ENCODE data around the gene C19orf81. TPM values are rescaled to one million over a fixed set of nuclear protein-coding genes. Genes with fewer than 3 reads are reported as not detected.

C19orf81 gene
- polyA plus RNA-seq, 2 donors, result 0.15 TPM; not detected in 1

DNA sequence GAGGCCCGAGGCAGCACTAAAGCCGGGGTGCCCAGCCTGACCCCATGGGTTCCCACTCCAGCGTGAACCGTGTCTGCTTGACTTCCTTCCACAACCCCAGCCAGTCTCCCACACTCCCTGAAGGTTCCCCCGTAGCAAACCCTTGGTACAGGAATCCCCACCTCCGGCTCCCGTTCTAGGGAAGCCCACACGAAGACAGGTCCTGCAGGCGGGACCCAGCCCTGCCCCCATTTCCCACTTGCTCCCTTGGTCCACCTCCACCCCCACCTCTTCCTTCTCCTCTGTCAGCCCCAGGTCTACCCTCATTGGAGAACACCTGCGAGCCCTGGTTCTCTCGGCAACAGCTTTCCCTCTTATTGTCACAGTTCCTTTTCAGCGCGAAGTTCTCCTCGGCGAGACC, 23.9 kb downstream of the C19orf81 start:
- Histone ChIP-seq H3K4me1 (ENCODE audit: control insufficient read depth in 2 of 2, insufficient read depth in 2 of 2, low read length in 1 of 2) (no peaks in the 10 kb centered on the region), H3K4me3 (ENCODE audit: low read depth in 1 of 2, low read length in 2 of 2) (no peak overlapping the region)
- 25 to 28% methylated on average over 15 of the region's 15 CpGs for WGBS, 2 donors

DNA sequence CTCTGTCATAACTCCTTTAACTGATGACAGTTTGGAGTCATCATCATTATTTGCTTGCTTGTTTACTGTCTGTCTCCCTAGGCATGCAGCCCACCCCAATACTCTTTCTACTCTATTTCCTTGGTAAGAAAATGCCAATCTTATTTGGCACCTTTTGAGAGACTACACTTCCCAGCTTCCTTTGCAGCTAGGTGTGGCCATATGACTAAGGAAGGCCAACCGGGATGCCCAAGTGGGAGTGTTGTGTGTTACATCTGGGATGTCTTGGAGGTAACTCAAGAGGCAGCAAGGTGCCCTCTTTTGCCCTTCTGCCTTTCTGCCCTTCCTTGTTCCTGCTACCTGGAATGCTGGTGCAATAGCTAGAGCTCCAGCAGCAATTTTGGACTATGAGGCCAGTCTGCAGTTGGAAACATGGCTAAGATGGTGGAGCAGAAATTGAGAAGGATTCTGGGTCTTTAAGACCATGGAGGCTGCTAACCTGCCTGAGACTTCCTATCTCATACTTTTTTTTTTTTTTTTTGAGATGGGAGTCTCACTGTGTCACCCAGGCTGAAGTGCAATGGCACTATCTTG, 27.5 kb downstream of the C19orf81 start:
- Histone ChIP-seq H3K4me1 (ENCODE audit: control insufficient read depth in 2 of 2, insufficient read depth in 2 of 2, low read length in 1 of 2) (no peaks in the 10 kb centered on the region), H3K9me3 (ENCODE audit: control insufficient read depth in 2 of 2, insufficient read depth in 1 of 2, low read depth in 1 of 2, low read length in 1 of 2) (peaks cover 0 to 8% of the 10 kb centered on the region in 2 donors), H3K27me3 (ENCODE audit: control insufficient read depth in 1 of 2, insufficient read depth in 2 of 2, low read length in 2 of 2) (peaks cover 0 to 8% of the 10 kb centered on the region in 2 donors), H3K36me3 (ENCODE audit: control insufficient read depth in 2 of 2, insufficient read depth in 2 of 2, low read length in 1 of 2) (no peaks in the 10 kb centered on the region), H3K4me3 (ENCODE audit: low read depth in 1 of 2, low read length in 2 of 2) (no peak overlapping the region), H3K27ac (ENCODE audit: low read depth in 2 of 2, low read length in 1 of 2) (no peak overlapping the region)
- 55 to 71% methylated on average over 1 of the region's 1 CpG for WGBS, 2 donors

More for the DNA sequence above, 23.9 kb downstream of the C19orf81 start:
- H3K27me3 ChIP-seq (ENCODE audit: control insufficient read depth in 1 of 2, insufficient read depth in 2 of 2, low read length in 2 of 2), result peaks cover 0 to 12% of the 10 kb centered on the region in 2 donors
- no peaks in the 10 kb centered on the region for H3K36me3 ChIP-seq (ENCODE audit: control insufficient read depth in 2 of 2, insufficient read depth in 2 of 2, low read length in 1 of 2)
- H3K9me3 ChIP-seq (ENCODE audit: control insufficient read depth in 2 of 2, insufficient read depth in 1 of 2, low read depth in 1 of 2, low read length in 1 of 2), result peaks cover 0 to 6% of the 10 kb centered on the region in 2 donors
- no peak overlapping the region for H3K27ac ChIP-seq (ENCODE audit: low read depth in 2 of 2, low read length in 1 of 2)

DNA sequence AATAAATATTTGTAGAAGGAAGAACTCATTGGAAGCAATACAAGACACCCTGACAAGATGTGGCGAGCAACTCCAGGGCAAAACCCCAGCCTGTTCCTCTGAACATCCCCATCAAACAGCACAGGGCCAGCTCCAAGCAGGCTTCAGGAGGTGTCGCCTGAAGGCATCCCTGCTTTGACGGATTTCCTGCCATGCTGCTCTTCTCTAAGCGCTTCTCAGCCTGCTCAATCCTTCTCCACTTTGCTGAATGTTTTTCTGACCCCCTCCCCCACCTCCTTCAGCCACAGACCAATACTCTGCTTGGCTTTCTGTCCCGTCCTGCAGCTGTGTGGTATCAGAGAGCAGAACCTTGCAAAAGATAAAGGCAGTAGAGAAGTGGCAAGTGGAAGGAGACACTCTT, 28.4 kb downstream of the C19orf81 start:
- Histone ChIP-seq H3K4me3 (ENCODE audit: low read depth in 1 of 2, low read length in 2 of 2) (no peak overlapping the region), H3K27me3 (ENCODE audit: control insufficient read depth in 1 of 2, insufficient read depth in 2 of 2, low read length in 2 of 2) (peaks cover 0 to 6% of the 10 kb centered on the region in 2 donors), H3K4me1 (ENCODE audit: control insufficient read depth in 2 of 2, insufficient read depth in 2 of 2, low read length in 1 of 2) (no peaks in the 10 kb centered on the region), H3K36me3 (ENCODE audit: control insufficient read depth in 2 of 2, insufficient read depth in 2 of 2, low read length in 1 of 2) (no peaks in the 10 kb centered on the region), H3K27ac (ENCODE audit: low read depth in 2 of 2, low read length in 1 of 2) (no peak overlapping the region), H3K9me3 (ENCODE audit: control insufficient read depth in 2 of 2, insufficient read depth in 1 of 2, low read depth in 1 of 2, low read length in 1 of 2) (peaks cover 0 to 8% of the 10 kb centered on the region in 2 donors)
- 42 to 55% methylated on average over 5 of the region's 5 CpGs for WGBS, 2 donors

DNA sequence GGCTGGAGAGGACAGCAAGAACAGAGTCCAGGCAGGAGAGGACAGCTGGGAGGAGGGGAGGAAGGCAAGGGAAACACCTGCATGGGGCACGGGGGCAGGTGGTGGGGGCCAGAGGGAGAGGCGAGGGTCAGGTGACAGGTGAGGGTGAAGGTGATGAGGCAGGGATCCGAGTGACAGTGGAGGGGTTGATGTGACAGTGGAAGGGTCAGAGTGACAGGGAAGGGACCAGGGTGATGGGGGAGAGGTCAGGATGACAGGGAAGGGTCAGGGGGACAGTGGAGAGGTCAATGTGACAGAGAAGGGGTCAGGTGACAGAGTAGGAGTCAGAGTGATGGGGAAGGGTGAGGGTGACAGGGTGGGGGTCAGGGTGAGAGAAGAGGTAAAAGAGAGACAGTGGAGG, 29.1 kb downstream of the C19orf81 start:
- Histone ChIP-seq H3K9me3 (ENCODE audit: control insufficient read depth in 2 of 2, insufficient read depth in 1 of 2, low read depth in 1 of 2, low read length in 1 of 2) (peaks cover 0 to 8% of the 10 kb centered on the region in 2 donors), H3K27ac (ENCODE audit: low read depth in 2 of 2, low read length in 1 of 2) (no peak overlapping the region), H3K27me3 (ENCODE audit: control insufficient read depth in 1 of 2, insufficient read depth in 2 of 2, low read length in 2 of 2) (peaks cover 0 to 3% of the 10 kb centered on the region in 2 donors), H3K36me3 (ENCODE audit: control insufficient read depth in 2 of 2, insufficient read depth in 2 of 2, low read length in 1 of 2) (no peaks in the 10 kb centered on the region), H3K4me1 (ENCODE audit: control insufficient read depth in 2 of 2, insufficient read depth in 2 of 2, low read length in 1 of 2) (no peaks in the 10 kb centered on the region), H3K4me3 (ENCODE audit: low read depth in 1 of 2, low read length in 2 of 2) (no peak overlapping the region)
- 48 to 51% methylated on average over 3 of the region's 3 CpGs for WGBS, 2 donors

DNA sequence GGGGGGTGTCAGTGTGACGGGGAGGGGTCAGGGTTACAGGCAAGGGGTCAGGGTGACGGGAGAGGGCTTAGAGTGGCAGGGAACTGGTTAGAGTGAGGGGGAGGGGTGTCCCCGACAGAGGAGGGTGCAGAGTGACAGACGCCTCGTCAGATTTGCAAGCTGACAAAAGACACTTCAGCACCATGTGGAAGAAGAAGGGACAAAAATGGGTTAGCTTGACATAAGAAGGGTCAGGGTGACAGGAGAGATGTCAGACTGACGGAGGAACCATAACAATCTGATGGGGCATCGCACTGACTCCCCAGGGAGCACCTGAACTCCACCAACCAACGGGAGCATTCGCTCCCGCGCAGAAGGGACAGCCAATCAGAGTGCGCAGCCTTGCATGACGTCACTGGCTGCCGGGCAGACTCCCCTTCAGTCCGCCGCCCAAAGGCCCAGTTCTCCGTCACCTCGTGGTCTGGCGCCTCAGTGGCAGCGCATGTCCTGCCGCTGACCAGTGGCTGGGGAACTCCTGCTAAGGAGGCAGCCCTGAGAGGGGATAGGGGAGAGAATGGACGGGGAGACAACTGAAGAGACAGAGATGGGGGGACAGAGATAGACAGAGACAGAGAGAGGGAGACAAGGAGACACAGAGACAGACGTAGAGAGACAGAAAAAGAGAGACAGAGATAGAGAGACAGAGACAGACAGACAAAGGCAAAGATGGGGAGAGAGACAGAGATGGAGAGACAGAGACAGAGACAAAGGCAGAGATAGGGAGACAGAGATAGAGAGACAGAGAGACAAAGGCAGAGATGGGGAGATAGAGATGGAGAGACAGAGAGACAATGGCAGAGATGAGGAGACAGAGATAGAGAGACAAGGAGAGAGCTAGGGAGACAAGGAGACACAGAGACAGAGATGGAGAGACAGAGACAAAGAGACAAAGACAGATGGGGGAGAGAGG, 30.2 kb downstream of the C19orf81 start:
- WGBS, 2 donors, result 13 to 14% methylated on average over 23 of the region's 23 CpGs
- Histone ChIP-seq H3K27ac (ENCODE audit: low read depth in 2 of 2, low read length in 1 of 2) (no peak overlapping the region), H3K4me3 (ENCODE audit: low read depth in 1 of 2, low read length in 2 of 2) (no peak overlapping the region), H3K36me3 (ENCODE audit: control insufficient read depth in 2 of 2, insufficient read depth in 2 of 2, low read length in 1 of 2) (no peaks in the 10 kb centered on the region), H3K4me1 (ENCODE audit: control insufficient read depth in 2 of 2, insufficient read depth in 2 of 2, low read length in 1 of 2) (no peaks in the 10 kb centered on the region), H3K27me3 (ENCODE audit: control insufficient read depth in 1 of 2, insufficient read depth in 2 of 2, low read length in 2 of 2) (peaks cover 0 to 3% of the 10 kb centered on the region in 2 donors), H3K9me3 (ENCODE audit: control insufficient read depth in 2 of 2, insufficient read depth in 1 of 2, low read depth in 1 of 2, low read length in 1 of 2) (peaks cover 0 to 8% of the 10 kb centered on the region in 2 donors)

DNA sequence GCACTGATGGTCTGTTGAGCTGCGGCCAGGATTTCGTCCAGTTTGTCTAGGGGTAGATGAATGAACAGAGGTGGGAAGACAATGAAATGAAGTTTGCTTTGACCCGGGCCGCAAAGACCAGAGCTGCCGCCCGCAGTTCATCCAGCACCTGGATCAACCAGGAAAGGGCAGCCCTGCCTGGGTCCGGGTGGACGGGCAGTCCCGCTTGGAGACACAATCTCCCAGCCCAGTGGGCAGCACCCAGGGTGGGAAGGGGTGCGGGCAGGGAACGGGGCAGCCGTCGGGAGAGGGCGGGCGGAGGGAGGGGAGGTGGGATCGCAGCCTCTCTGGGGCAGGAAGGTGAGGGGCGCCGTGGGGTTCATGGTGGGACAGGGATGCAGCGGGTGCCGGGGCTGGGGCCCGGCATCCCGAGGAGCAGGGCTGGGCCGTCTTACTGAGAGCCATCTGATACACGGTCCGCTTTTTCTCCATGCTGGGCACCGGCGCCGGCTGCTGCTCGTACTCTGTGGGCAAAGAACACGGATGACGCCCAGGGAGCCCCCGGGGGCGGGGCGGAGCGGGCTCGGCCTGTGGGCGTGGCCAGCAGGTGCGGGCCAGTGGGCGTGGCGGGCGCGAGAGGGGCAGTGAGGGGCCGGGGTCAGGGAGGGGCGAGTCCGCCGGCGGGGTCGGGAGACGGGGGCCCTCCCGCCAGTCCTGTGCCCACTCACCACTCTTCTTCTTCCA, 37.2 kb downstream of the C19orf81 start:
- H3K9me3 ChIP-seq (ENCODE audit: control insufficient read depth in 2 of 2, insufficient read depth in 1 of 2, low read depth in 1 of 2, low read length in 1 of 2), result peaks cover 0 to 2% of the 10 kb centered on the region in 2 donors
- H3K4me3 ChIP-seq (ENCODE audit: low read depth in 1 of 2, low read length in 2 of 2), result no peak overlapping the region
- WGBS, 2 donors, result 14 to 21% methylated on average over 28 to 50 of the region's 50 CpGs
- H3K27me3 ChIP-seq (ENCODE audit: control insufficient read depth in 1 of 2, insufficient read depth in 2 of 2, low read length in 2 of 2), result no peaks in the 10 kb centered on the region
- no peak overlapping the region for H3K27ac ChIP-seq (ENCODE audit: low read depth in 2 of 2, low read length in 1 of 2)
- H3K4me1 ChIP-seq (ENCODE audit: control insufficient read depth in 2 of 2, insufficient read depth in 2 of 2, low read length in 1 of 2), result no peaks in the 10 kb centered on the region
- H3K36me3 ChIP-seq (ENCODE audit: control insufficient read depth in 2 of 2, insufficient read depth in 2 of 2, low read length in 1 of 2), result no peaks in the 10 kb centered on the region

DNA sequence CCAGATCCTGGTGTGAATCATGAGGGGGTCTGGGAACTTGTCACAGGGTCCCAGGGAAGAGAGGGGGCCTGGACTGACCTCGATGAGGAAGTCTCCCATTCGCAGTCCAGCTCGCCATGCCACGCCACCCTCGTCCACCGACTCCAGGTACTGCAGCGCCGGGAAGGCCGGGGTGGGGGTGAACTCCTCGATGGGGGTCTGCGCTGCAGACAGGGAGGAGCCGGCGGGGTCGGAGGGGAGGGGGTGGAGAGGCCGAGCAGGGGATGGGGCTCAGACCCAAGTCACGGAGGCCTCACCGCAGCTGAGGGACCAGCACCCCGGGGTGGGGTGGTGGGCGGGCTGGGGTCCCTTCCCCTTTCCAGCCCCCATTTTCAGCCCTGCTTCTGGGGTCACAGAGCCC, 39.5 kb downstream of the C19orf81 start:
- WGBS, 2 donors, result 61 to 66% methylated on average over 9 to 19 of the region's 19 CpGs
- H3K36me3 ChIP-seq (ENCODE audit: control insufficient read depth in 2 of 2, insufficient read depth in 2 of 2, low read length in 1 of 2), result no peaks in the 10 kb centered on the region
- peaks cover 0 to 7% of the 10 kb centered on the region in 2 donors for H3K27me3 ChIP-seq (ENCODE audit: control insufficient read depth in 1 of 2, insufficient read depth in 2 of 2, low read length in 2 of 2)
- H3K4me3 ChIP-seq (ENCODE audit: low read depth in 1 of 2, low read length in 2 of 2), result no peak overlapping the region
- no peaks in the 10 kb centered on the region for H3K4me1 ChIP-seq (ENCODE audit: control insufficient read depth in 2 of 2, insufficient read depth in 2 of 2, low read length in 1 of 2)
- H3K27ac ChIP-seq (ENCODE audit: low read depth in 2 of 2, low read length in 1 of 2), result no peak overlapping the region
- H3K9me3 ChIP-seq (ENCODE audit: control insufficient read depth in 2 of 2, insufficient read depth in 1 of 2, low read depth in 1 of 2, low read length in 1 of 2), result peaks cover 0 to 2% of the 10 kb centered on the region in 2 donors

DNA sequence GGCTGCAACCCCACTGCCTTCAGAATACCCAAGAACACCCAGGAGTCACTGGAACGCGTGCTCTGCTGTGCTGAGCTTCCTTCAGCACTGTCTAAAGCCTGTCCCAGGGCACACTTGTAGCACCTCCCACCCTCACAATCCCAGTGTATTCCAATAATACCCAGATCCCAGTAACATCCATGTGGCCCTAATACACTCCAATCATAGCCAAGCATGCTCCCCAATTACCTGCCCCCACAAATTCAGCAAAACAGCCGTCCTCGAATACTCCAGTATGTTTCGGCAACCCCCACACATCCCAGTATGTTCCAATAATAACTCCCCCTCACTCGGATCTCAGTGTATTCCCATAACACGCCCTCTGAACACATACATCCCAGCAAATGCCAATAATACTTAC, 41.2 kb downstream of the C19orf81 start:
- WGBS, 2 donors, result 68 to 82% methylated on average over 7 of the region's 7 CpGs

More for the DNA sequence above, 41.2 kb downstream of the C19orf81 start:
- peaks cover 0 to 15% of the 10 kb centered on the region in 2 donors for H3K27me3 ChIP-seq (ENCODE audit: control insufficient read depth in 1 of 2, insufficient read depth in 2 of 2, low read length in 2 of 2)
- H3K36me3 ChIP-seq (ENCODE audit: control insufficient read depth in 2 of 2, insufficient read depth in 2 of 2, low read length in 1 of 2), result no peaks in the 10 kb centered on the region
- H3K27ac ChIP-seq (ENCODE audit: low read depth in 2 of 2, low read length in 1 of 2), result no peak overlapping the region
- peaks cover 0 to under 1% of the 10 kb centered on the region in 2 donors for H3K4me1 ChIP-seq (ENCODE audit: control insufficient read depth in 2 of 2, insufficient read depth in 2 of 2, low read length in 1 of 2)
- peaks cover 0 to 2% of the 10 kb centered on the region in 2 donors for H3K9me3 ChIP-seq (ENCODE audit: control insufficient read depth in 2 of 2, insufficient read depth in 1 of 2, low read depth in 1 of 2, low read length in 1 of 2)
- H3K4me3 ChIP-seq (ENCODE audit: low read depth in 1 of 2, low read length in 2 of 2), result no peak overlapping the region
